ENCODE data around the gene PODXL. TPM values are rescaled to one million over a fixed set of nuclear protein-coding genes. Genes with fewer than 3 reads are reported as not detected.

Gene PODXL
- total RNA-seq, 1 donor from 2014 or later: 37.7 TPM

DNA sequence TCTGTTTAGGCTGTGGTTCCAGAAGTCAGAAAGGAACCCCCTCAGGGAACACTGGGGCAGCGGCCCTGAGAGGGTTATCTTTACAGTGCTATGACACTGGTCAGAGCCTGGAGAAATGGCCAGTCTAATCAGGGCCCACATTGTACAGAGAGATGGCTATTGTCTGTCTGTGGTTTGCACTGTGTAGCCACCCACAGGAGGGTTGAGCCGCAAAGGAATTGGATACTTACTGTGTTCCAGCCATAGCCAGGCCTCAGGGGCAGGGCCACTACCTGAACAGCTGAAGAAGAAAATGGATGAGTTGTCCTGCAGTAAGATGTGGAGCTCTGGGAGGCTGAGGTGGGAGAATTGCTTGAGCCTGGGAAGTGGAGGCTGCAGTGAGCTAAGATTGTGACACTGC is 47.5 kb upstream of the PODXL start:
- H3K4me1 ChIP-seq: peaks cover 89% of the 10 kb centered on the region
- no peak for TF ChIP-seq EZH2 (IDR thresholded peaks at IDR 0.05)
- TF ChIP-seq, protein P1, sequence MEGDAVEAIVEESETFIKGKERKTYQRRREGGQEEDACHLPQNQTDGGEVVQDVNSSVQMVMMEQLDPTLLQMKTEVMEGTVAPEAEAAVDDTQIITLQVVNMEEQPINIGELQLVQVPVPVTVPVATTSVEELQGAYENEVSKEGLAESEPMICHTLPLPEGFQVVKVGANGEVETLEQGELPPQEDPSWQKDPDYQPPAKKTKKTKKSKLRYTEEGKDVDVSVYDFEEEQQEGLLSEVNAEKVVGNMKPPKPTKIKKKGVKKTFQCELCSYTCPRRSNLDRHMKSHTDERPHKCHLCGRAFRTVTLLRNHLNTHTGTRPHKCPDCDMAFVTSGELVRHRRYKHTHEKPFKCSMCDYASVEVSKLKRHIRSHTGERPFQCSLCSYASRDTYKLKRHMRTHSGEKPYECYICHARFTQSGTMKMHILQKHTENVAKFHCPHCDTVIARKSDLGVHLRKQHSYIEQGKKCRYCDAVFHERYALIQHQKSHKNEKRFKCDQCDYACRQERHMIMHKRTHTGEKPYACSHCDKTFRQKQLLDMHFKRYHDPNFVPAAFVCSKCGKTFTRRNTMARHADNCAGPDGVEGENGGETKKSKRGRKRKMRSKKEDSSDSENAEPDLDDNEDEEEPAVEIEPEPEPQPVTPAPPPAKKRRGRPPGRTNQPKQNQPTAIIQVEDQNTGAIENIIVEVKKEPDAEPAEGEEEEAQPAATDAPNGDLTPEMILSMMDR (IDR thresholded peaks at IDR 0.05): no peak
- no peak for TF ChIP-seq EZH2phosphoT487 (IDR thresholded peaks at IDR 0.05)
- no peaks in the 10 kb centered on the region for H3K9me3 ChIP-seq (ENCODE audit: low read depth)
- Mint-ChIP-seq H3K27ac (peak overlapping the region; percentile 97), H3K36me3 (no peaks in the 10 kb centered on the region), H3K27me3 (ENCODE audit: insufficient read depth, low read depth) (peaks cover 8% of the 10 kb centered on the region), H3K9me3 (no peaks in the 10 kb centered on the region), H3K4me1 (peaks cover 77% of the 10 kb centered on the region), H3K4me3 (no peak overlapping the region)
- H3F3A ChIP-seq (ENCODE audit: low read depth): peaks cover 71% of the 10 kb centered on the region
- no peak overlapping the region for H3K27ac ChIP-seq
- no peaks in the 10 kb centered on the region for H3K79me2 ChIP-seq (ENCODE audit: low read depth)
- no peak for DNase-seq (ENCODE audit: low spot score)
- H2AFZ ChIP-seq (replicated peaks): no peak overlapping the region
- no peak overlapping the region for H3K4me3 ChIP-seq
- no peak overlapping the region for H3K9ac ChIP-seq
- no peaks in the 10 kb centered on the region for H4K20me1 ChIP-seq (ENCODE audit: low read depth)
- no peaks in the 10 kb centered on the region for H3K36me3 ChIP-seq
- no peaks in the 10 kb centered on the region for H3K27me3 ChIP-seq
- H3K4me2 ChIP-seq: peak overlapping the region; percentile 5

DNA sequence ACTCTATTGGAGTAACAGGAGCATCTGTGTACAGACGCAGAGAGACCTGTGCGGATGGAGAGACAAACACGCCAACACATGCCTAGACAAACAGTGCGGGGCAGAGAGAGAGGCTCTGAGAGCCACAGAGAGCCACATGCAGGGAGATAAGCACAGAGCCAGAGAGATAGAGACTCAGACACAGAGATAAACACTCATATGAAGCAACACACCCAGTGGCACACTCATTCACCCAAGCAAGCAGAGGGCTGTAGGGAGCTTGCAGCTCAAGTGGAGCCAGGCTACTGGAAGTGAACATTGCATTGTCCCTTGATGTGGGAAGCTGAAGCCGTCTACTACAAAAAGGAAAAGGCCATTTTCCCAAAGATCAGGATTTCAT is 46.6 kb upstream of the PODXL start:
- H3K9ac ChIP-seq: no peak overlapping the region
- no peaks in the 10 kb centered on the region for H4K20me1 ChIP-seq (ENCODE audit: low read depth)
- no peaks in the 10 kb centered on the region for H3K9me3 ChIP-seq (ENCODE audit: low read depth)
- peaks cover 83% of the 10 kb centered on the region for H3K4me1 ChIP-seq
- peaks cover 8% of the 10 kb centered on the region for H3K27me3 Mint-ChIP-seq (ENCODE audit: insufficient read depth, low read depth)
- no peak overlapping the region for H3K4me3 Mint-ChIP-seq
- peaks cover 67% of the 10 kb centered on the region for H3F3A ChIP-seq (ENCODE audit: low read depth)
- peaks cover 76% of the 10 kb centered on the region for H3K4me1 Mint-ChIP-seq
- H2AFZ ChIP-seq (replicated peaks): peak overlapping the region; percentile 62
- no peaks in the 10 kb centered on the region for H3K79me2 ChIP-seq (ENCODE audit: low read depth)
- no peaks in the 10 kb centered on the region for H3K36me3 ChIP-seq
- H3K27me3 ChIP-seq: no peaks in the 10 kb centered on the region
- no peak overlapping the region for H3K27ac ChIP-seq
- no peak for DNase-seq (ENCODE audit: low spot score)
- H3K9me3 Mint-ChIP-seq: no peaks in the 10 kb centered on the region
- H3K4me3 ChIP-seq: no peak overlapping the region
- no peak overlapping the region for H3K4me2 ChIP-seq
- H3K36me3 Mint-ChIP-seq: no peaks in the 10 kb centered on the region
- TF ChIP-seq, protein P1 (IDR thresholded peaks at IDR 0.05): no peak
- TF ChIP-seq EZH2 (IDR thresholded peaks at IDR 0.05): no peak
- no peak for TF ChIP-seq EZH2phosphoT487 (IDR thresholded peaks at IDR 0.05)
- H3K27ac Mint-ChIP-seq: peak overlapping the region; percentile 72

DNA sequence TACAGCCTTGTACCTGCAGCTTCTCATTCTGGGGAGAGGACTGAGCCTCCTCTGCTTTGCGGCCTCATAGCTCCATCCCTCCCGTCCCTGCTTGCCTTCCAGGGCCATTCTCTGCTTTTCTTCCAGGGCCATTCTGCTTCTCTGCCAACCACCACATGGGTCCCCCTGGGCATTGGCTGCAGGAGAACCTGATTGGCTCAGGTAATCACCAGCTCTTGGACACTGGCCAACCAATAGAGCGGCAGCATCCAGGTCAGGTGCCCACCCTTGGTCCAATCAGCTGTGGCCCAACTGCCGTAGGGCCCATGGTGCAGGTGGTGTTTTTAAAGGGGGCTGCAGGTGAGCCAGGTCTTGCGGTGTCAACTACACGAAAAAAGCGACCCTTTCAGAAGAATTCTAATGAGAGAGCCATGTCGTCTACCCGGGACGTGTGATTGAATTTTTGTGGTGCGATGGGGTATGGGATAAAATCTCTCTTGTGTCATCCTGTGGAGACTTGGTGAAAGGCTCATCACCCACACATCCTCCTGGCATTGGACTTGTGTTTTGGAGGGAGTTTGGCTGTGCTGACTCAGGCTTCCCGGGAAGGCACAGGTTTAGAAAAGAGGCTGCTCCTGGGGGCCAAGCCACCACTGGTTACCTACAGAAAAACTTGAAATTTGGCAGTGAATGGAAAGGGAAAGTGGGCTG is 46.0 kb upstream of the PODXL start:
- no peaks in the 10 kb centered on the region for H3K9me3 Mint-ChIP-seq
- DNase-seq (ENCODE audit: low spot score): no peak
- Histone ChIP-seq H3K36me3 (no peaks in the 10 kb centered on the region), H3K9ac (no peak overlapping the region), H3K27me3 (no peaks in the 10 kb centered on the region), H4K20me1 (ENCODE audit: low read depth) (no peaks in the 10 kb centered on the region), H3K27ac (no peak overlapping the region), H3F3A (ENCODE audit: low read depth) (peaks cover 63% of the 10 kb centered on the region), H3K79me2 (ENCODE audit: low read depth) (no peaks in the 10 kb centered on the region), H2AFZ (replicated peaks) (no peak overlapping the region), H3K4me3 (no peak overlapping the region), H3K4me2 (no peak overlapping the region), H3K4me1 (peaks cover 78% of the 10 kb centered on the region), H3K9me3 (ENCODE audit: low read depth) (no peaks in the 10 kb centered on the region)
- H3K27me3 Mint-ChIP-seq (ENCODE audit: insufficient read depth, low read depth): peaks cover 6% of the 10 kb centered on the region
- H3K36me3 Mint-ChIP-seq: no peaks in the 10 kb centered on the region
- no peak overlapping the region for H3K4me3 Mint-ChIP-seq
- H3K27ac Mint-ChIP-seq: peak overlapping the region; percentile 72
- no peak for TF ChIP-seq EZH2 (IDR thresholded peaks at IDR 0.05)
- TF ChIP-seq, protein P1 (IDR thresholded peaks at IDR 0.05): no peak
- no peak for TF ChIP-seq EZH2phosphoT487 (IDR thresholded peaks at IDR 0.05)
- peaks cover 71% of the 10 kb centered on the region for H3K4me1 Mint-ChIP-seq

Data from neural progenitor cell (in vitro differentiated cells).